Pancreas (tissue), 10 donors: ENCODE measurements around the gene ITCH. TPM values are rescaled to one million over a fixed set of nuclear protein-coding genes. Genes with fewer than 3 reads are reported as not detected.

ENCODE experiments used
- ATAC-seq, 4 donors: fragments of 200-7000 bp; cut with Tn5 transposase; one replicate each; pipeline versions ENCODE4 v1.8.0 to v1.9.1; 2020; ENCODE audit warnings: mild to moderate bottlenecking in 4 of 4, moderate library complexity in 4 of 4
- DNase-seq, 6 donors: peaks; one replicate each; pipeline ENCODE4 v3.0.0-alpha.2; 2020
- FAIRE-seq: peaks from 2 replicates; lab custom pipeline; 2012; peaks lifted over from hg19 to GRCh38; lab: Jason Lieb, UNC
- H3K27ac ChIP-seq, 4 donors: fragments of 200-600 bp; sonication (generic); 1 replicate in 3 of 4; 2 replicates in 1 of 4; pipeline versions ENCODE4 v1.5.0 to v1.8.0; 2020
- H3K27me3 ChIP-seq, 4 donors: fragments of 200-600 bp; one replicate each; pipeline ENCODE4 v1.8.0; 2021
- H3K36me3 ChIP-seq, 3 donors: fragments of 200-600 bp; sonication (generic) in 1 of 3; one replicate each; pipeline versions ENCODE4 v1.5.0 to v1.8.0; 2020 to 2021
- H3K4me1 ChIP-seq, 3 donors: fragments of 200-600 bp; one replicate each; pipeline ENCODE4 v1.8.0; 2021
- H3K4me3 ChIP-seq, 4 donors: fragments of 200-600 bp; sonication (generic) in 2 of 4; one replicate each; pipeline versions ENCODE4 v1.5.0 to v1.8.0; 2020 to 2021
- H3K9me3 ChIP-seq, 4 donors: fragments of 200-600 bp; one replicate each; pipeline ENCODE4 v1.8.0; 2021
- CTCF ChIP-seq, 4 donors: fragments of 200-600 bp; sonication (generic) in 3 of 4; IDR thresholded peaks; one replicate each; pipeline versions ENCODE4 v1.5.0 to v1.8.0; 2021; ENCODE audit warnings: antibody characterized with exemption in 4 of 4
- WGBS, 2 donors: extraction: QIAGEN DNeasy Blood & Tissue Kit; methylation state at CpG; one replicate each; pipeline ENCODE4 v1.1.7; 2013; 5-methylcytosine and 5-hydroxymethylcytosine counted together
- intact Hi-C, 3 donors: fragments of 100-400 bp; cut with DNase I; formaldehyde crosslinking; loops; one replicate each; pipeline versions ENCODE4 v1.11.1 to v1.14.2; 2022
- microRNA-seq, 2 donors: library from miRNA; unstranded; fragments of <30 nt; microRNA quantifications; one replicate each; pipeline versions ENCODE4 to v1.1.0, GENCODE V29; 2019 to 2020
- polyA plus RNA-seq, 2 donors: library from polyadenylated mRNA; stranded (reverse); fragments of 200-250 nt; gene quantifications; one replicate each; pipeline ENCODE4 v1.2.3, GENCODE V29; 2013
- total RNA-seq, 6 donors: library from RNA; stranded (reverse); fragmentation: NEBNext Ultra II Directional in 4 of 6; extraction: Animal tissue kit (Norgen Biotek cat#: 25700) in 4 of 6; gene quantifications; one replicate each; pipeline versions ENCODE4 v1.2.1 to v1.2.4, GENCODE V29; 2021 to 2023
- donor health status: healthy with polysubstance abuse.
- donor health status: DM: no; HTN: no; CAD: no; lungs with moderate emphysema.
- donor health status: DM: no; HTN: no; CAD: no.
- donor health status: control.
- donor health status: control.
- donor health status: Bipolar disorder and iron deficiency.
- donor health status: DM: yes; HTN: yes; CAD: no.
- donor health status: DM: no; HTN: no; CAD: no.
- donor health status: DM: no; HTN: no; CAD: no.
- donor health status: DM: yes; HTN: yes; CAD: no.

ITCH gene
- total and polyA plus RNA-seq, 8 donors, result 5.7 to 37.0 (median 20.5) TPM

GRCh38 chr20:34560141-34560523 is 197.1 kb downstream of the ITCH start:
- no peak for TF ChIP-seq CTCF (IDR thresholded peaks at IDR 0.05)
- ATAC-seq (no peak), DNase-seq (peak in 2 of 6 donors; percentile 50 to 78), FAIRE-seq (no peak)
- intact Hi-C loops, result no loop called here
- H3K27ac ChIP-seq, result no peak overlapping the region
- H3K4me1 ChIP-seq, result peaks cover 0 to 7% (median 5%) of the 10 kb centered on the region in 3 donors
- no peaks in the 10 kb centered on the region for H3K27me3 ChIP-seq
- 76 to 78% methylated on average over 12 of the region's 12 CpGs for WGBS, 2 donors
- no peaks in the 10 kb centered on the region for H3K36me3 ChIP-seq
- no peaks in the 10 kb centered on the region for H3K9me3 ChIP-seq
- H3K4me3 ChIP-seq, result no peak overlapping the region

- ATAC-seq (no peak), DNase-seq (no peak), FAIRE-seq (no peak)
- intact Hi-C loops, result no loop called here
- H3K4me3 ChIP-seq, result no peak overlapping the region
- H3K36me3 ChIP-seq, result no peaks in the 10 kb centered on the region
- peaks cover 0 to 7% (median 5%) of the 10 kb centered on the region in 3 donors for H3K4me1 ChIP-seq
- no peaks in the 10 kb centered on the region for H3K27me3 ChIP-seq
- no peak overlapping the region for H3K27ac ChIP-seq
- 89 to 90% methylated on average over 6 to 7 of the region's 7 CpGs for WGBS, 2 donors
- no peak for TF ChIP-seq CTCF (IDR thresholded peaks at IDR 0.05)
- no peaks in the 10 kb centered on the region for H3K9me3 ChIP-seq
Measured at GRCh38 chr20:34560614-34561013, 197.5 kb downstream of the ITCH start.

Small RNAs within 50 kb of the gene (microRNA-seq; reads per million reads assigned to microRNA genes)
- 0 reads per million in 2 donors for gene MIR644A

Other genes starting within 250 kb of the ITCH start
- not detected for gene ASIP, start 121.8 kb upstream of the ITCH start, total RNA-seq
- gene ASIP, start 121.8 kb upstream of the ITCH start, polyA plus RNA-seq, result not detected
- 100 to 1,000 TPM in 2 of 6 donors, 10 to 100 TPM in 4; 41.2 to 122 (median 76.1) TPM for gene AHCY, start 59.9 kb upstream of the ITCH start, total RNA-seq
- 10 to 100 TPM; 44.7 to 62.0 TPM for gene AHCY, start 59.9 kb upstream of the ITCH start, polyA plus RNA-seq
- 10 to 100 TPM; 26.9 to 57.2 (median 38.5) TPM for gene DYNLRB1, start 153.1 kb downstream of the ITCH start, total RNA-seq
- 100 to 1,000 TPM; 129 to 178 TPM for gene DYNLRB1, start 153.1 kb downstream of the ITCH start, polyA plus RNA-seq
- gene MAP1LC3A, start 195.4 kb downstream of the ITCH start, total RNA-seq, result 10 to 100 TPM in 5 of 6 donors, 1 to 10 TPM in 1; 9.4 to 19.7 (median 12.3) TPM
- 10 to 100 TPM; 57.6 to 94.2 TPM for gene MAP1LC3A, start 195.4 kb downstream of the ITCH start, polyA plus RNA-seq